ENCODE measurements around the gene RBBP5.

Gene RBBP5

DNA sequence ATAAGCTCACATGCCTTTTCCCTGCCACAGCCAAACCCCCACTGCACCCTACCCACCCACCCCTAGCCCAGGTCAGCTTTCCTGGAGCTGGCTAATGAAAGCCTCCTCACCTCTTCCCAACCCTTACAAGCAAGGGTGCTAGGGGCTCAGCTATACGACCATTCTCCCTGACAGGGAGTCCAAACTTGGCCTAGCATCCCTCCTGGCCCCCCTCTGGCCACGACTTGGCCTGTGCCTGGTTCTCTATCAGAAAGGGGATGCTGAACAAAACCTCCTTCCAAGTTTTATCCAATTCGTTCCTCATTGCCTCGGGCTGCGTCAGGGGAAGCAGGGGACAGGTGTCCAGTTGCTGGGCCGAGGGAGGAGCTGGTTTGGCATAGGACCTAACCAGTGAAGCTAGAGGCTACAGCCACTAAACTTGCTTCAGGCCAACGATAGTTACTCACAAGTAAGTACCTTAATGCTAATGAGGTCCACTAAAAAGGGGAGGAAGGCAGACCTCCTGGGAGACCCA lies 46.1 kb downstream of the RBBP5 start:
- TF ChIP-seq ZBTB7A (IDR thresholded peaks at IDR 0.05; ENCODE audit: low read depth) (no peak), FOXM1 (IDR thresholded peaks at IDR 0.05; ENCODE audit: borderline replicate concordance, low read depth) (no peak), EP300 (IDR thresholded peaks at IDR 0.05; ENCODE audit: borderline replicate concordance) (no peak), CEBPB (IDR thresholded peaks at IDR 0.05) (no peak), NFIC (IDR thresholded peaks at IDR 0.05) (no peak), TEAD4 (IDR thresholded peaks at IDR 0.05) (no peak), MAX (IDR thresholded peaks at IDR 0.05) (no peak)

DNA sequence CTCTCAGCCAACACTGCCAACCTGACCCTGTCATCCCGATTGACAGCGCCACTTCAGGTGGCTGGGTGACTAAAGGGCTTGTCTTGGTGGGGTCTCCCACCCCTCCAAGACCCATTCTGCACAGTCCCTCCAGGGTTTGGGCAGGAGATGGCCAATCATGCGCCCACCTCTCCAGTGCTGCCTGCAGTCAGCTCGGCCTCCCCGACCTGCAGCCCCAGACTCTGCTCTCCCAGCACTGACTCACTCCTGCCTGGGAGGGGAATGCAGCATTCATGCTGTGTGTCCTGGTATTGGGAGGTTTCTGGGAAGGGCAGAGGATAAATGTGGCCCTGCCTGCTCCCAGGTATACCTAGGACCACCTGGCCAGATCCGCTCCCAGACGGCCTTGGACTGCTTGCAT lies 47.3 kb downstream of the RBBP5 start:
- TF ChIP-seq NFIC (IDR thresholded peaks at IDR 0.05) (no peak), TCF12 (IDR thresholded peaks at IDR 0.05; ENCODE audit: low read depth) (no peak), ZBTB7A (IDR thresholded peaks at IDR 0.05; ENCODE audit: low read depth) (no peak), REST (IDR thresholded peaks at IDR 0.05; ENCODE audit: low read depth) (no peak), EP300 (IDR thresholded peaks at IDR 0.05; ENCODE audit: borderline replicate concordance) (no peak), TEAD4 (IDR thresholded peaks at IDR 0.05) (no peak), YY1 (IDR thresholded peaks at IDR 0.05; ENCODE audit: low read depth) (no peak), MAX (IDR thresholded peaks at IDR 0.05) (no peak), CEBPB (IDR thresholded peaks at IDR 0.05) (no peak), FOXM1 (IDR thresholded peaks at IDR 0.05; ENCODE audit: borderline replicate concordance, low read depth) (no peak), USF1 (IDR thresholded peaks at IDR 0.05) (no peak), TAF1 (IDR thresholded peaks at IDR 0.05; ENCODE audit: low read depth) (no peak), EGR1 (IDR thresholded peaks at IDR 0.05) (no peak), RAD21 (IDR thresholded peaks at IDR 0.05; ENCODE audit: low read depth) (no peak)

- no peak for TF ChIP-seq USF1 (IDR thresholded peaks at IDR 0.05)
- no peak for TF ChIP-seq RAD21 (IDR thresholded peaks at IDR 0.05; ENCODE audit: low read depth)
- no peak for TF ChIP-seq TAF1 (IDR thresholded peaks at IDR 0.05; ENCODE audit: low read depth)
- no peak for TF ChIP-seq NFIC (IDR thresholded peaks at IDR 0.05)
- TF ChIP-seq ZBTB7A (IDR thresholded peaks at IDR 0.05; ENCODE audit: low read depth), result no peak
- no peak for TF ChIP-seq CREB1 (IDR thresholded peaks at IDR 0.05; ENCODE audit: low read depth)
- no peak for TF ChIP-seq YY1 (IDR thresholded peaks at IDR 0.05; ENCODE audit: low read depth)
- no peak for TF ChIP-seq TEAD4 (IDR thresholded peaks at IDR 0.05)
- TF ChIP-seq EP300 (IDR thresholded peaks at IDR 0.05; ENCODE audit: borderline replicate concordance), result no peak
- TF ChIP-seq REST (IDR thresholded peaks at IDR 0.05; ENCODE audit: low read depth), result no peak
- no peak for TF ChIP-seq EGR1 (IDR thresholded peaks at IDR 0.05)
- TF ChIP-seq MAX (IDR thresholded peaks at IDR 0.05), result no peak
Observed at GRCh38 chr1:205074084-205074483, 47.7 kb downstream of the RBBP5 start.

DNA sequence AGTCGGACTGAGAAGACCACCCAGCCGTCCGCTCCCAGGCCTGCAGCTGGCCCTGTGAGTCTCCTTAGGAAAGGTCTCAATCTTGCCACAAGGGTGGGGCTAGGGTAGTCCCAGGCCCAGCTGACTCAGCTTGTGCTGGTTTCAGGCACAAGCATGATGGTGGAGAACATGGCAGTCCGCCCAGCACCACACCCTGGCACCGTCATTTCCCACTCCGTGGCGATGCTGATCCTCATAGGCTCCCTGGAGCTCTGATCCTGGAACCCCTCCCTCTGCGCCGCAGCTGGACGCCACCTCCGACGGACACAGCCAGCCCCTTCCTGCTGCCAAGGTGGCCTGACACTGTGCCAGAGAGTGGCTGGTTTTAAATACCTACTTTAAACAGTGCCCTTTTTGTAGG lies 48.3 kb downstream of the RBBP5 start:
- no peak for TF ChIP-seq TEAD4 (IDR thresholded peaks at IDR 0.05)
- no peak for TF ChIP-seq TAF1 (IDR thresholded peaks at IDR 0.05; ENCODE audit: low read depth)
- no peak for TF ChIP-seq EGR1 (IDR thresholded peaks at IDR 0.05)
- TF ChIP-seq TCF12 (IDR thresholded peaks at IDR 0.05; ENCODE audit: low read depth), result no peak
- TF ChIP-seq USF1 (IDR thresholded peaks at IDR 0.05), result no peak
- no peak for TF ChIP-seq YY1 (IDR thresholded peaks at IDR 0.05; ENCODE audit: low read depth)

- TF ChIP-seq YY1 (IDR thresholded peaks at IDR 0.05; ENCODE audit: low read depth) (no peak), ZBTB7A (IDR thresholded peaks at IDR 0.05; ENCODE audit: low read depth) (no peak), EP300 (IDR thresholded peaks at IDR 0.05; ENCODE audit: borderline replicate concordance) (no peak), REST (IDR thresholded peaks at IDR 0.05; ENCODE audit: low read depth) (no peak), TEAD4 (IDR thresholded peaks at IDR 0.05) (no peak), TCF12 (IDR thresholded peaks at IDR 0.05; ENCODE audit: low read depth) (no peak), TAF1 (IDR thresholded peaks at IDR 0.05; ENCODE audit: low read depth) (no peak), FOXM1 (IDR thresholded peaks at IDR 0.05; ENCODE audit: borderline replicate concordance, low read depth) (no peak)
Observed at GRCh38 chr1:205072881-205073280, 48.9 kb downstream of the RBBP5 start.
